HG03139 (cell line): ENCODE data around the gene UBTF.

Experiments used
- ATAC-seq: cut with Tn5 transposase; IDR thresholded peaks from one replicate; pipeline ENCODE4 v1.9.1; 2021; ENCODE audit not compliant: unreplicated experiment

The UBTF gene

DNA sequence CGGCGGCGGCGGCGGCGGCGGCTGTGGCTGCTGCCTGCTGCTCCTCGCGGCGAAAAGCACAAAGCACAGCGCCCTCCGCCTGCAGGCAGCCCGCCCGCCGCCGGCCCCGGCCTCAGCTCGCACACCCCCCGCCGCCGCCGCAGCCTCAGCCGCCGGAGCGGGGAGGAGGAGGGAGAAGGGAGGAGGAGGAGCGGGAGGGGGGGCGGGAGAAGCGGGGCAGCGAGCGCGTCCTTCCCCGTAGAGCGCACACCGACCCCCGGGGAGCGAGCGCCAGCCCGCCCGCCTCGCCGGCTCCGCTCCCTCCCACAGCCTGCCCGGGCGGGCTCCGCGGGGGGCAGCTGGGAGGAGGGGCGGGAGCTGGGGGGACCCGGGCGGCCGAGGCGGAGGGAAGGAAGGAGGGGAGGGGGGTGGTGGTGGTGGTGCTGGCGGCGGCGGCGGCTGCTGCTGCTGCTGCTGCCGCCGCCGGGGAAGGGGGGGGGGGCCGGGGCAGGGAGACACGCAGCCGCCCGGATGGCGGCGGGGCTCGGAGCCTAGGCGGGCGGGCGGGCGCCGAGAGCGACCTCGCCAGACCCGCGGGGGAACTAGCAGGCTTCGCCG, at the start of gene UBTF:
TSS of gene UBTF (minus strand) at position 60 of the 597 bp plus-strand sequence. CDS start 1,446 bp downstream, outside the sequence.
- peak; percentile 10 for ATAC-seq

- ATAC-seq, result no peak
Measured at GRCh38 chr17:44268709-44269534, 49.4 kb upstream of the UBTF start.

DNA sequence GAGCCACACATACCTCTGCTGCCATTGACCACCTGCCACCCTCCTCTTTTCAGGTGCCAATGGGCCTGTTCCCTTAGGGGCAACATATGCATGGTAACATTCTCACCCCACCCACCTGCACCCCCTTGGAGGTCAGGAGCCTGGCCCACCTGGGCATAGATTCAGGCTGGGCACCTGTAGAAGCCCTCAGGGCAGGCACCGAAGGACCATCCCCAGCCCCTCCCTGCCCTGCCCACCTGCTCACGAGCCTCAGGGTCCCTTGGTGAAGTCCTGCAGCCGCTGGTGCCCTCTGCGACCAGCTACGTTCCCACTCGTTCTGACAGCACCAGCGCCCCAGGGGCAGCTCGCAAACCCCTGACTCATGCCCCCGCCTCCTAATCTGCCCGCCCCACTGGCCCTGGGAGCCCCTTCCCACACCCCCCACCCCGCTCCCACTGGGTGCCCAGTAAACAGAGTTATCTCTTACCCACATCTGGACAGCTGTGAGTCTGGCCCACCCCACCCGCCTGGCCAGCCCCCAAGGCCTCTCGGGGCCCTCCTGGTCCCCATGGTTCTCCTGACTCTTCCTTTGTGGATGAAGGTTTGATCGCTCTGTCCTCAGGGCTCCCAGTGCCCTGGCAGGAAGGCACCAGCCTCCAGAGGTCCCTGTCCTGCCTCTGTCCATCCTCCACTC, 48.5 kb upstream of the UBTF start, which contains the start of gene SLC4A1:
TSS of gene SLC4A1 (minus strand) at position 318 of the 673 bp plus-strand sequence. CDS start 5,269 bp downstream, outside the sequence.
- ATAC-seq, result no peak

GRCh38 chr17:44267165-44267455, 47.6 kb upstream of the UBTF start:
- ATAC-seq, result no peak

DNA sequence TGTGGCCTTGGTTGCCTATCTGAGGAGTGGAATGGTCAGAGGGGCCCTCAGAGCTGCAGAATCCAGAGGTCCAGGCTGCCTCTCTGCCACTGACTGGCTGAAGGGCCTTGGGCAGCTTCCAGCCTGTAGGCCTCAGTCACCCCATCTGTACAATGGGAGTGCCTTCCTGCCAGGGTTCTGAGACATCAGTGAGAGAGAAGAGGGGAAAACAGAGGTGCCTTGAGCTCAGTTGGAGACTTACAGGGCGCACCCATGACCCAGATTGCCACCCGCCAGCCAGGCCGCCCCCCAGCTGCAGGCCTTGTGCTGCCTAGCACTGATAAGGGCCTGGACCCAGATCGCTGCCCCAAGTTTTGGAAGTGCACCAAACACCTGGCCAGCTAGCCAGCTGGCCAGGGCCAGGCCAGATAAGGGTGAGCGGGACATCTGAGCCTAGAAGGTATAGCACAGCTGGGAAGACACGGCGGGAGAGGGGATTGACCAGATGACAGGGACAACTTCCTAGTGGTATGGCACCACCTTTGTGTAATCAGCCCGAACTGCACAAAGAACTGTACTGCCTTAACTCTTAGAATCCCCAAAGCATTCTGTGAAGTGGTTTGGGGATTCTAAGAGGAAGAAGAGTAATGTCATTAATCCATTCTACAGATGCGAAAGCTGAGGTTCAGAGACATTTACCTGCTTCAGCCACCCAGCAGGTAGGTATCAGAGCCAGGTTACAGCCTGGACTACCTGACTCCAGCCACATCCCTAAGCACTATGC, 47.1 kb upstream of the UBTF start:
- ATAC-seq, result no peak

- ATAC-seq, result no peak
Measured at GRCh38 chr17:44263345-44263902, 43.9 kb upstream of the UBTF start.

- ATAC-seq, result no peak
Measured at GRCh38 chr17:44262654-44263225, 43.3 kb upstream of the UBTF start.

GRCh38 chr17:44260296-44260695, 40.8 kb upstream of the UBTF start:
- ATAC-seq, result no peak

GRCh38 chr17:44258811-44259351, 39.4 kb upstream of the UBTF start:
- no peak for ATAC-seq

- no peak for ATAC-seq
Measured at GRCh38 chr17:44257815-44258760, 38.6 kb upstream of the UBTF start.

GRCh38 chr17:44256671-44257070, 37.2 kb upstream of the UBTF start:
- ATAC-seq, result no peak

DNA sequence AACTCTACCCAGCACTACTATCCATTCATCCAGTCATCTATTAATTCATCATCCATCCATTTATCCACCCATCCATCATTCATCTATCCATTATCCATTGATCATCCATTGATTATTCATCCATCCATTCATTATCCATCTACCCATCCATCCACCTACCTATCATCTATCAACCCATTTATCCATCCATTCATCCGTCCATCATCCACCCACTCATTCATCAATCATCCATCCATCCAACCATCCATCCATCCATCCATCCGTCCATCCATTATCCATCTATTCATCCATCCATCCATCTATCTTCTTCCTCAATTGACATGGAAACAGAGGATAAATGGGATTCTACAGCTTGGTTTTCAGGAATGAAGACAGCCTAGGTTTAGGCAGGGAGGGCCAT, 36.4 kb upstream of the UBTF start:
- no peak for ATAC-seq

DNA sequence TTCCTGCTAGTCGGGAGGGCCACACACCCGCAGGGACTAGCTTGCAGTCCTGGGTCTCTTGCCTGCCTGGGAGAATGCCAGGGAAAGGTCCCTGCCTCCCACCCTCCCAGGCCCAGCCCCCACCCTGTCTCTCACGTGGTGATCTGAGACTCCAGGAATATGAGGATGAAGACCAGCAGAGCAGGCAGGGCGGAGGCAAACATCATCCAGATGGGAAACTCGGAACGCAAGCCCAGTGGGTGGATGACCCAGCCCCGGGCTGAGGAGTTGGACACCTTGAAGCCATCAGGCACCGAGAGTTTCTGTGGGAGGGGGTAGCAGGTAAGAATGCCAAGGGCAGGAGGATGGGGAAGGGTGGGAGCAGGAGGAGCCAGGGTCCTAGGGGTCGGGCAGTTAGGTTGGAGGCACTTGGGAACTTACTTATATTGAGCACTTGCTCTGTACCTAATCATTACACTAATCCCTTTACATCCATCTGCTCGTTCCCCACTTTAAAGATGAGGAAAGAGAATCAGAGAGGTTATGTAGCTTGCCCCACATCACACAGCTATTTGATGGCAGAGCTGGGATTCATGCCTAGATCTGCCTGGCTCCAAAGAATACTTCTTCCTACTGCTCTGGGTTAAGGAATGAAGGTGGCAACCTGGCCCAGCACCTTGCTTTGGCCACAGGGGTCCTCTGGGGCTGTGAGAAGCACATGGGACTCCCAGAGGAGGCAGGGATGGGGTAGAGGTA, 35.1 kb upstream of the UBTF start:
- no peak for ATAC-seq

DNA sequence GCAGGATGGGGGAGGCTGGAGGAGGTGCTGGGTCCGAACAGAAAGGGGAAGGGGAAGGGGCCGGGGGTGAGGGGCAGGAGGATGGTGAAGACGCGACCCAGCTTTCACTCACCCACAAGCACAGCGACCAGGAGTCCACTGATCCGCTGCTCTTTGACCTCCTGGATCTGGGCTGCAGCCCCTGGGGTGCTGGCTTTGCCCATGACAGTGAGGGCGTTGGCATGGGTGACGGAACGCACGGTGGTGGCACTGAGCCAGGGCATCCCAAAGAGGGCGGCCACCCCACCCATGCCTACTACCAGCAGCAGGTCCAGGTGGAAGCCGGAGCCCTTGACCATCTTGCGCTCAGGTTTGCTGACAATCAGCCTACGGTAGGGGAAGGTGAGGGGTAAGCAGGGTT, 33.5 kb upstream of the UBTF start:
- ATAC-seq, result no peak

- ATAC-seq, result no peak
Measured at GRCh38 chr17:44251062-44251461, 31.6 kb upstream of the UBTF start.

- no peak for ATAC-seq
Measured at GRCh38 chr17:44249501-44250246, 30.2 kb upstream of the UBTF start.

DNA sequence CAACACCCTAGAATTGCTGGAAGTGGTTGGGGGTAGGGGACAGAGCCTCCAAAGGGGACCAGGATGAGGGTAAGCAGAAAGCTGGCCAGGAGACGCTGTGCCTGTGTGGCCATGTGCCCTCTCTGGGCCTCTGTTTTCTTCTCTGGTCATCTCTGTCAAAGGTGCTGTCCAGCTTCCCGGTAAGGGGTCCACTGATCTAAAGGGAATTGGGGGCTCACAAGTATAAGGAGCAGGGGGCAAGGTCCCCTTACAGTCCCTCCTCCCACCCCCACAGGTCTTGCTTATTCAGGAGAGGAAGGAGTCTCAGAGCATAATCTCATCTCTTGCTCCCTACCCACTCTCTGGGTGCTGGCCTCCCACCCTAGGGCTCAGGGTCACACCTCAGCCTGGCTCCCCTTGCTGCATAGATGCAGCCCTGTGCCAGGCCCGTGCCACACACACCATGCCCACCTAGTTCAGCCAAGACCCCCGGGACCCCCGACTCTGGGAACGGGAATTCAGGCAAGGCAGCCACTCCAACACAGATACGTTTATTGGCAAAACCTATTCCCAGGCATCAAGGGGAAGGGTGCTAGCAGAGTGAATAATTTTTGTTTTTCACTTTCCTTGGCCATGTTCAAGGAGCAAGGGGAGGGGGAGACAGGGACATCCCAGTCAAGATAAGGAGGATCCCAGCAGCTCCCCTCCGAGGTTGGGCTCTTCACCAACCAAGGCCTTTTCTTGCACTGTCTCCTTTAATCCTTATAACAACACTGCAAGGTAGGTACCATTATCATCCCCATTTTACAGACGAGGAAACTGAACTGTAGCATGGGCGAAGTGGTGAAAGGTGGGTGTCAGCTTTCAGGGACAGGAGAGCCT, 28.6 kb upstream of the UBTF start:
- ATAC-seq, result no peak
